HG02852 (cell line): Measurements from ENCODE around the gene GRIK3.

Source experiments
- ATAC-seq: cut with Tn5 transposase; IDR thresholded peaks from one replicate; pipeline ENCODE4 v1.9.1; 2021; ENCODE audit warnings: mild to moderate bottlenecking, moderate library complexity; ENCODE audit not compliant: unreplicated experiment

GRIK3 gene

DNA sequence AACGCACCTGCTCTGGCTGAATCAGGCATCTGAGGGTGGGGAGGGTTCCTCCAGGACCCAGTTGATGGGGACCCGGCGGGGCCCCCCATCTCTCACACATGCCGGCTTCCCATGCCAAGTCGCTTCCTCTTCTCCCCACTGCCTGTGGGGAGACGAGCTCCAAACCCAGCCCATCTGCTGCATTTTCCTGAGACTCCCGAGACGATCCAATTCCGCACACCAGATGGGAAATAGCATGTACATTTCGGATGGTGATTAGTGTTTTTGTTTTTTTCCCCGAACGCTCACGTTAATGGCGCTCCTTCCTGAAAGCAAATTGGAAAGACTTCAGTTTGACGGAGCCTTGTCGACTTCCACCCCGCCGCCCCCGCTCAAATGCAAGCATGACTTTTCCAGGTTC lies 13.2 kb upstream of the GRIK3 start:
- no peak for ATAC-seq

DNA sequence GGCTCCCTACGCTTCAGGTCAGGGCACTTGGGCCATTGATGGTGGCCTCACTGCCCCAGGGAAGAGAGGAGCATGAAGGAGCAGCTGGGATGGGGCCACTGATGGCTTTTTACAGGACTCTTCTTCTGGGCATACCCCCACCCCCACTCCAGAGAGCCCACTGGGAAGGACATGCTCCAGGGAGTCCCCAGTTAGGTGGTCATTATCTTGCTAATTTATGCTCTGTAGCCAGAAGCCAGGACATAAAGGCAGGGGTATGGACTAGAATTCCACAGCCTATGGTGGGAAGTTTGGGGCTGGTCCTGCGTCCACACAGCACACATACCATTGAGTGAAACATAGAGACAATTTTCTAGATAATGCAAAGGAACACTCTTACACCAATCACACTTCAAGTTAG lies 8.8 kb upstream of the GRIK3 start:
- ATAC-seq = no peak

DNA sequence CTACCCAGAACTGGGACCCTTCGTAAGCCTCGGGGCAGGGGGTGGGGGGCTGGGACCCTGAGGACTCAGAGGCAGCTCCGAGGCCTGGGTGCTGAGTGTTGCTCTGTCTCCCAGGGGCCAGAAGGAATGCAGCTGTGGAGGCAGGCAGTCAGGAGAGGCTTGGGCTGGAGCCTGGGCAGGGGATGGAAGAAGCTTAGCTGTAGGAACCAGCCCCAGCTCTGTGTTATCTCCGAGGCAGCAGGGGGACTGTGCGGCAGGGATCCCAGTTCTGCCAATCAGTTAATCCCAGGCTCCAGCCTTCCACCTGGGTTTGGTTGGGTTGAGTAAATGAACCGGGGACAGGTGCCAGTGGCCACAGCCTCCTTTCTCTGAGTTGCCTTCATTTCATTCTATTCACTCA lies 8.2 kb upstream of the GRIK3 start:
- no peak for ATAC-seq

DNA sequence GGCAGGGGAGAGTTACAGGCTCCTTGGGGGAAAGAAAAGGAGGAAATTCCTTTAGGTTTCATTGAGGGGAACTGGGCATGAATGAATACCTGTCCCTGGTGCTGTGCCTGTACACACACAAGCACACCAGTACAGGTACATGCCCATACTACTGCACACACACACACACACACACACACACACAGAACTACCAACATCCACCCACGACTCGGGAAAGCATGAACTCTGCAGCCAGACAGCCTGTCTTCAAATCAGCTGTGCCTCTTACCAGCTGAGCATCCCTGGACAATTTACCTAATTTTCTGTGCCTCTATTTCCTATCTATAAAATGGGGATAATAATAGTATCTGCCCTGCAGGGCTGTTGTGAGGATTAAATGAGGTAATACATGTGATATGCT lies 7.2 kb upstream of the GRIK3 start:
- no peak for ATAC-seq

DNA sequence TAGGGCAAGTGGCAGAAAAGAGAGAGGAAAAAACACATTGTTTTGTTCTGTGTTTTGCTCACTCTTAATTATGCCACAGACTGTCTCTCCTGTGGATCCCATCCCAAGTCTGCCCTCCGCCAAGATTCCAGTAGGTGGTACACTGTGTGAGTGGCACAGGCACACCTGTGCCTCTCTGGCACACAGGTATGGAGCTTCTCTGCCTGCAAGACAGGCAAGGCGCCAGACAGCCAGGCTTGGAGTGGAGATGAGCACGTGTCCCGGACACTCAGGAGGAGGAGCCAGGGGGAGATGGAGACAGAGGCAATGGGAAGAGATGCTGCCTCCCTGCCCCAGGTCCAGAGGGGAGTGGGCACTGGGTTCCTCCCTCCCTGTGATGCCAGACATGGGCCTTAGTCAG lies 6.5 kb upstream of the GRIK3 start:
- no peak for ATAC-seq

DNA sequence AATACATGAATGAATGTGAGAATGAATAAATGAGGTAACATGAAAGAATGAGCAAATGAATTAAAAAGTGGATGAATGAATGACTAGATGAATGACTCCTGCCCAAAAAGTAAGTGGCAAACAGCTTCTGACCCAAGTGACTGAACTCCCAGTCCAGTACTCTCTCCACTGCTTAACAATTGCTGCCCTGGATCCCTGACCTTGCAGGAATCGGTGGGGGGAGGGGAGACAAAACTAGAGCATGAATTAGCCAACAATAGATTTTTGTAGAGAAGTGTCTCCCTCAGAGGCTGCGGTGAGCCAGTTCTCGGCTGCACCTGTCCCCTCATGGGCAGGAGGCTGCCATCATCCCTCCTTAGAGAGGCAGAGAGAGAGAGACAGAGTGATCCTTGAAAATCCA lies 5.9 kb upstream of the GRIK3 start:
- ATAC-seq = no peak

DNA sequence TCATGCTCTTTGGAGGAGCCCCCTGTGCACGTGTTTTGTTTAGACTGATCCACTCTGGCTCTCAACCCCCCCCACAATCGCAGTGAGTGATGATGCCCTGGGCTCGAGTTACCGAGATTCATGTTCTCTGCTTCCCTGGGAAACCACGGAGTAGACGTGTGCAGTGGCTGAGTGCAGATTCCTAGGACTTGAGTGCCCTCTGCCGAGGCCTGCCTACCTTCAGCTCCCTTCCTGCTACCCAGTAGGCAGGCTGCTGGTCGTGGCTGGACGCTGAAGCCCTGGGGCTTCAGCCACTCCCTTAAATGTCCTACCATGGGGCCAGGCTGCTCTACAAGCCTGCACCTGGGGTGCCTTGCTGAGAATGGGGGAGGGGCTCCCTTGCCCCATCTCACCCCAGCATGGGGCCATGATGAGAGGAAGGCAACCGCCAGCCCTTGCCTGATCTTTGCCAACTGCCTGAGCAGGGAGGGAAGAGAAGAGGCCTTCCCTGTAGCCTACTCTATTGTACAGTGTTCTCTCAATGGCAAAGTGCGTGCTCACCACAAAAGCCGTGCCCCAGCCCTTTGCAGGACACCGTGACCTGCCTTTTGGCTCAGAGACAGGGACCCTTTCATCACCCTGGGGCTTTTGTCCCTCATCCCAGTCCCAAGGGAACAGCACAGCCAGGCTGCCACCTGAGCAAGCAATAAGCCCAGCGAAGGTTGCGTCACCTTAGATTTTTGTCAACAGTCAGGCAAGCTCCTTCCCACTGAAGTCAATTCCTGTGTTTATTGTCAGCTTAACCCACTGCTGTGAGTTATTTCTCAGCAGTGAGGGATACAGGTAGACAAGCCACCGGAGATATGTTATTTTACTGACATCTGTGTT lies 4.1 kb upstream of the GRIK3 start:
- ATAC-seq = no peak

DNA sequence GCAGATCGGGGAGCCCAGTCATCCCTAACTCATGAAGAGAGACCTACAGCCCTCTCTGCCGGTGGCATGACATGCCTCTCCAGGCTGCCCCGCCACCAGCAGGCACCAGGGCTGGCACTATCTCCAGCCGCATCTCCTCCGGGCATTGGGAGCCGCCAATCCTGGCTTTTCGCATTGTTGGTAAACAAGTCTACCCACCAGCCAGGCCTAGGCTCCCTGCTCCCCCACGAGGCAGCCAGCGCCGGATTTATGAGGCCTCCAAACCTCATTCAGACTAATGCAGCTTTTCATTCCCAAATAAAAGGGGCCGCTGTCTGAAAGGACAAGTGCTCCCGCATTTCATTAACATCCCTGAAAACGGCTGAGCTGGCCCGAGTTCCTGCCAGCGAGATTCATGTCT lies 3.4 kb upstream of the GRIK3 start:
- ATAC-seq = no peak

DNA sequence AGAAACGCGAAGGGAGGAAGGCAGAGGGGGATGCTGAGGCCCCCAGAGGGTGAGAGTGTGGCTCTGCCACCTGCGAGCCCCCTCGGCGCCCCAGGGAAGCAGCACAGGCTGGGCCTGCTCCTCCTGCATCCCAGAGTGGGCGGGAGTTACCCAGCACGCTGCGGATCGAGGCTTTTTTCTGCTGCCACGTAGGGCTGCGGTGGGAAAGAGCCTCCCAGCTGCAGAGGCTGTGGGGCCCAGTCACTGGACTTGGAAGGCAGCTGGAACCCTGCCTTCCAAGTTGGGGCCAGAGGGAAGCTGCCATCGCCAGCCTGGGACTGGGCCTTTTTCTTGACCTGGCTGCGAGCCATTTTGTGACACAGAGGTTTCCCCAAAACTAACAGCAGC lies 2.3 kb upstream of the GRIK3 start:
- ATAC-seq = no peak

DNA sequence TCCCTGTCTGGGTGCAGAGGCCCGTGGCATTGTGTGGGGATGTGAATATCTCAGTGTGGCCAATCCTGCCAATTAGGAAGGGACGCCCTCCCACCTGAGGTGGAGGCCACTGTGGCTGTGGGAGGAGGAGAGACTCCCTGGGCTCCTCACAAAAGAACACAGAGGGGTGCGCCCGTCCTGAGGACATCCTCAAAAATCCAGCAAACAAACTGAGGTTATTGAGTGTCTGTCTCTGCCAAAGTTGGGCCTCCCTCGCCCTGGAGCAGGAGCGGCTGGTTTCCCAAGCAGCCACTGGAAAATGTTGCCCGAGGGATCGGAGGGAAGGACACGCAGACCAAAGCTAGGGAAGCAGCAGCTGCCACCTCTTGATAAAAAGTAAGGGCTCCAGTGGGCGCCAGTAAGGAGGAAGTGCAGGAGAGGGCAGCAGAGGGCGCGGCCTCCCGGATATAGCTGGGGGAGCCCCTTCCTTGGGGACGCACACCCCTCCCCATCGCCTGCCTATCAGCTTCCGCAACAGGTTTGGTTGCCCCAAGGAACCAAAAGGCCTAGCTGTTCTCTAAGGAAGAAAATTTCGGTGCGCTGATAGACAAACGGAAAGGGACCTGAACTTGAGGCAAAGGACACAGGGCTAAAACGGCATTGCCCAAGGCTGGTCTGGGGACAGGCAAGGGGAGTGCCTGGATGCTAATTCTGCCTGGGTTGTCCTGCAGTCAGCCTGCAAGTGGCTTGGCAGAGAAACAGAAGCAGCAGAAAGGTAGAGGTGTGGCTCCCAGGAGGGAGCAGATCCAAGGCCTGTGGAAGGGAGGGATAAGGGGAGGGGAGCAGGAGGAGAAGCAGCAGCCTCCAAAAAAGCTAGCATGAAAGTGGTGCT lies 1.7 kb upstream of the GRIK3 start:
- ATAC-seq = no peak

DNA sequence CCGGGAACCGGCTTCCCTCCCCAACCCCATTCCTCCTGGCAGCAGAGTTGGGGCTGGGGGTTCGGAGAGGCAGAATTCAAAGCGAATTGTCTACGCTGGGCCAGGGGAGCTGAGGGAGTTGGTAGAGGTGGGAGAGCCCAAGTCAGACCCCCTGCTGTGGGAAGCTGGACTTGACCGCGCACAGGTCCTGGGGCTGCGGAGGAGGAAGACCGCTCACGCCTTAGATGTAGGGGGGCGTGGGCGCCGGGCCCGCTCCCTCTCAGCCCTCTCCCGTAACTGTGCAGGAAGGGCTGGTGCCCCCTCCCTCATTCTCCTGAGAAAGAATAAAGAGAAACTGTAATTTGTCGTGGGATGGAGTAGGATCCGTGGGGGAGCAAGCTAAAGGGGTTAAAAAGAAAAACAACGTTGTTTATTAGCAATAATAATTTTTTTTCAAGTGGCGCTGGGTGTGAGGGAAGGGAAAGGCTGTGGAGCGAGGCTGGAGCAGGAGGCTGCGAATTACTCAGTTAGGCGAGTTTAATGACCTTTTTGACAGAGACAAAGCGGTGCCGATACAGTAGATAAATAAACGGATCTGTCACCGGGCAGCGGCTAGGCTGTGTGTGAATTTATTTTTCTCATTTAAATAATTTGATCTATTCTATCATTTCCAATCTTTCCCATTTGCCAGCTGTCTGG lies 838 bp upstream of the GRIK3 start:
- no peak for ATAC-seq

DNA sequence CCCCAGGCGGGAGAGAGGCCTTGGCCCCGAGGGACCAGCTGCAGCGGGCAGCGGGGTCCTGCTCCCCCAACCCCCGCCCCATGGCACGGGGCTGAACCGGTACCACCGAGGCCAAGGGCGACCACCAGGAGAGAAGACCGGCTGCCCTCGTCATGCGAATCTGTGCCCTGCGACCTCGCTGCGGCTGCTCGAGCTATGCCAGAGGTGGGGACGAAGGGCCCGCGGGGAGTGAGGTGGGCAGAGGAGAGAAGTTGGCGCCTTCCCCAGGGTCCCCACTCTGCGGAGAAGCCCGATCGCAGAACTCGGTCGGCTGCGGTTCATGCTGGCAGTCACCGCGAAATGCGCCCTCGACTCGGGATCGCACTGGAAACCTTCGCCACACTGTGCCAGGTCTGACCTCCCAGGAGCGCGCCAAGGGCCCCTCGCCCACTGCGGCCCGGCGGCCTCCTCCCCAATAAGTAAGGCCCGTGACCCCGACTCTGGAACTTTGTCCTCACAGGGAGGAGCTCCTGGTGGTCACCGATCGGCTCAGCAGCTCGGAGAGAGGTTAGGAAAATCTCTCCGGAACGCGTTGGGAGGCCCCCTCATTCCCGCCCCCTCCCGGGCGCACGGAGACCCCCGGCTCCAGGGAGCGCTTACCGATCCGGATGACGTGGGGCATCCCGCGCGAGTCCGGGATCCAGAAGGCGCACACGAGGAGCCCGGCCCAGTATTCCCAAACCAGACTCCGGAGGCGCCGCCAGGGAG lies 787 bp downstream of the GRIK3 start:
- no peak for ATAC-seq

DNA sequence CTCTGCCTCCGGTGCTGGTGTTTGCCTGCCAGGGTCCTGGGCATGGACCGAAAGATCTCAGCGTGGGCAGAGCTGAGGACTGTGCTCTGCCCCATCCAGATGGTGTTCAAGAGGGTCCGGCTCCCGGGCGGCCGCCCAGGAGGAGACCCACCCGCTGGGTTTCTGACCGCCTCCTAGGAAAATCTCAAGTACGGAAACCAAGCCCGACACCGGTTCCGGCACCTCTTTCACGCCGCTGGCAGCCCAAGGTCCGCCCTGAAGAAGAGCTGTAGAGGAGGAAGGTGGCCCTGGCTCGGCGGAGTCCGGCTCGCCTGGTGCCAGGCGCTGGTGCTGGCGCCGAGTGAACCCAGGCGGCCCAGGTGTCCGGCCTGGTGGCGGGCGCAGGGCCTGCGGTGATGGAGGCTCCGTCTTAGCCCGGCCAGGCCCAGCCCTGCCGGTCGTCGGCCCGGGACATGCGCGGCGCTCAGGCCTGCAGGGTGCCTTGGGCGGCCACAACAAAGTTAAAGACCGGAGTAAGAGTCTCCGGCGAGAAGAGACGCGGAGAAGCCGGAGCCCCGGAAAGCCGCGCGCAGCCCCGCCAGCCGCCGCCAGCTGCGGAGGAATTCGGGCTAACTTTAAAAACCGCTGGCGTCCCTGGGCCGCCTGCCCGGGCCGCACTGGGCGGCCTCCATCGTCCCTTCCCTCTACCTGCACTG lies 1.5 kb downstream of the GRIK3 start:
- ATAC-seq = no peak

DNA sequence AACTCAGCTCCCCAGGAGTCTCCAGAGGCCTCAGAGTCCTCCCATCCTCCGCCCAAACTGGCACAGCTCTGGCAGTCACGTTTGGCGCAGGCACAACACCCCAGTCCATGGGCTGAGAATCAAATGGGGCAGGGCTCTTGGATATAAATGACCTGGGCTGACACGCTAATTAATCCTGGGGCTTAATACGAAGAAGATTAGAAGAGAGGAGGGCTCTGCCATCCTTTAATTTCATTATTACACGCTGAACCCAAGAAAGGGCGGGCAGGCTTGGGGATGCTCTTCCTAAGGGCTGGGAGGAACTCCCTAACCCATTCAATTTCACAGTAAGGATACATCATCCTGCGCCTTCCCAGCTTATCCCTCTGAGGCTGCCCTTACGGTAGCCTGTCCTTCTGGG lies 2.4 kb downstream of the GRIK3 start:
- no peak for ATAC-seq

DNA sequence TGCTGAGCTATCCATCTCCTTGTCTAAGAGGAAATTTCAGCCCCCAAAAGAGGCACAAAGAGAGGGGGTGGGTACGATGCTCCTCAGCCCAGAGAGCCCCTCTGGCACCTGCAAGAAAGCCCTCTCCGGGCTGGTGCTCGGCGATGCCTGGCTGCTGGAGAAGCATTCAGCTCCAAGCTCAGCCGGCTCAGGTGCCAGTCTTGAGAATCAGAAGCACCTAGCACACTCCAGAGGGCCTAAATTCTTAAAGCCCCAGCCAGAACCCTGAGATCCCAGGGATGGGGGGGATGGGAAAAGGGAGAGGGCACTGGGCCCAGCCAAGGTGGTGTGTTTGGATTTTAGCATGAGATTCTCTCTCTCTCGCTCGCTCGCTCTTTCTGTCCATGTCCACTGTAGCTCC lies 2.9 kb downstream of the GRIK3 start:
- no peak for ATAC-seq

DNA sequence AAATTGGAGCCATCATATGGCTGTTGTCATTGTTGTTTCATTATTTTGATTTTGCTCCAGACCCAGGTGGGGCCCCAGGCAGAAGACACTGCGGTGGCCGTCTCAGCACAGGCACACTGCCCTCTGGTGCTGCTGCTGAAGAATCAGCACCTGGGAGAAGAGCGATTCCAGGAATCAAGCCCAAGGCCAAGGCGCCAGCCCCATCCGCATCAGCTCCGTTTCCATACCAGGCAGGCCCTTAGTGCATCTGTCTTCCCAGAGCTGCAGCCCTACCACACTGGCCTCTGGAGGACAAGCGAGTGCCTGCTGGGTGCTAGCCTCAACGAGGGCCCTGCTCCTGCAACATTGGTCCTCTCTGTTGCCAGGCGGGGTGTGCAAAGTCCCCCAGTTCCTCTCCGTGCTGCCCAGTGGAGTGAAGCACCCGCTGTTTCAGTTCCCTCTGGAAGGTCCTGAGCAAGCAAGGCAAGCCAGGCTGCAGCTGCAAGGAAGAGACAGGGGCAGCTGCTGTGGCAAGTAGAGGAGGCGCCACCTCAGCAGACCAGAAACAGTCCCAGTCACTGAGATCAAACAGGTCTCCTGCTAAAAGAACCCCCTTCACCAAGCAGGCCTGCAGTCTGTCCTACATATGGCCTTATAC lies 5.2 kb downstream of the GRIK3 start:
- no peak for ATAC-seq

DNA sequence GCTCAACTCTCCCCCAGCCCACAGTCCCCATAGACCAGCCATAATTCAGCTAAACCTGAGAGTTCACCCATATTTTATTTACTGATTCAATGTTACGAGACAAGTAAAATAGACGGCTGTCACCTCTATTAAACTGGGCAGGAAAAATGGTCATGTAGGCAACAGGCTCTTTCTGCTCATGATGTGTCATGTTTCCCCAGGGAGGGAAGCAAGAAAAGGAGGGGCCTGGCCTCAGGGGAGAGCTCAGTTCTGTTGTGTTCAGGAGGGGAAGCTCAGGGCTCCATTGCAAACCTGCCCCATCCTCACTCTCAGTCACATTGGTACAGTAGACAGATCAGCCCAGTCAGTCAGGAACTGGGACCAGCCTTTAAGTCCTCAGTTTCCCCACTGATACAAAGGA lies 12.8 kb downstream of the GRIK3 start:
- ATAC-seq = no peak

DNA sequence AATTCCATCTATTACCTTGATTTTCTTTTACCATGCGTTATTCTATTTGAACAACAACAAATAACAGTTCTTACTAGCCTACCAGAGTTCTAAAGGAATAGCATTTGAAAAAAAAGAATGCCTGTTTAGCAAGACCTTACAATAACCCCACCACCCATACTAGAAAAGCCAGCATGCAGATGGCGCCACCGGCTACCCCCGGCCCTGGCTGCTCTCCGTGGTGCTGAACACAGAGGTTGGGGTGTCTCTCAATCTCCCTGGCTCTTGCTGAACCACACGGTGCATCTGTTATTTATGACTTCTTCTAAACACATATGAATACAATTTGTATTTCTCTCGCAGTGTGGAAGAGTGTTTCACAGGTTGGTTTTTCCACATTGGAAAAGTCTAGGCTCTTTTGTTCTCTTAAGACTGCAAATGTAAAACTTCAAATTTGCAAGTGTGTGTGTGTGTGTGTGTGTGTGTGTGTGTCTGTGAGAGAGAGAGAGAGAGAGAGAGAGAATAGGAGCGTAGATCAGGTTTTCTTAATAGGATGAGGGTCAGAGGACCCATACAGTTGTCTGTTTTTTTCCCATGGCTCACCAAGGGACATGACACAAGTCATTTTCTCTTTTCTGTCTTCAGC lies 13.6 kb downstream of the GRIK3 start:
- no peak for ATAC-seq

DNA sequence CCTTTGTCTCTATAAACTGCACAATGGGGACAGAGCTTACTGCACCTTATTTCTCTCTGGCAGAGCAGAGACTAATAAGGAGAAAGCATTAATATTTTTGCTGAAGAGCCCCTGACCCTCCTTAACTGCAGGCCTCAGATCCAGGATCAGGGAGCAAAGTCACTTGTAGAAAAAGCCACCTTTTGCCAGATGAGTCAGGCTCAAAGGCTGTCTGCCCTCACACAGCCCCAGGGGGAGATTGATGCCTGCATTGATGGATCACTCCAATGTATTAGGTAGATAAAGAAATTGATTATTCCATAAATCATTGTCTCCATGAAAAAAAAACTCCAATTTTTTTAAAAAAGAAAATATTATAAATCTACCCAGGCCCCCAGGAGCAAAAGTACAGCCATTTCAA lies 15.8 kb downstream of the GRIK3 start:
- ATAC-seq = no peak
